Left ventricle myocardium inferior (tissue), 1 donor: ENCODE results near the gene CBFB. TPM values are rescaled to one million over a fixed set of nuclear protein-coding genes. Genes with fewer than 3 reads are reported as not detected.
A peak's percentile ranks its signal among the peaks of the same experiment; 100 is the strongest.

Experiments
- DNase-seq: peaks from one replicate; pipeline ENCODE4 v3.0.0-alpha.2; 2020
- H3K27ac ChIP-seq: fragments of 200-600 bp; replicated peaks from 2 replicates; pipeline ENCODE4 v1.8.0; 2021
- H3K27me3 ChIP-seq: fragments of 200-600 bp; 2 replicates; pipeline ENCODE4 v1.8.0; 2021; ENCODE audit warnings: low read depth
- H3K36me3 ChIP-seq: fragments of 200-600 bp; 2 replicates; pipeline ENCODE4 v1.8.0; 2021
- H3K4me1 ChIP-seq: fragments of 200-600 bp; 2 replicates; pipeline ENCODE4 v1.8.0; 2021
- H3K4me3 ChIP-seq: fragments of 200-600 bp; 2 replicates; pipeline ENCODE4 v1.8.0; 2021; ENCODE audit warnings: mild to moderate bottlenecking, moderate library complexity
- H3K9me3 ChIP-seq: fragments of 200-600 bp; replicated peaks from 2 replicates; pipeline ENCODE4 v1.8.0; 2021
- CTCF ChIP-seq: fragments of 200-600 bp; IDR thresholded peaks from 2 replicates; pipeline ENCODE4 v1.8.0; 2021; ENCODE audit warnings: antibody characterized with exemption, mild to moderate bottlenecking, borderline replicate concordance
- intact Hi-C: fragments of 100-400 bp; cut with micrococcal nuclease; formaldehyde crosslinking; loops from one replicate; pipeline ENCODE4 v1.11.0; 2022
- total RNA-seq: library from RNA; stranded (reverse); fragmentation: NEBNext Ultra II Directional; extraction: Animal tissue kit (Norgen Biotek cat#: 25700); gene quantifications from one replicate; pipeline ENCODE4 v1.2.1, GENCODE V29; 2021
- donor health status: DM: no; HTN: yes; CAD: no; lungs with severe emphysema.

Gene CBFB
- total RNA-seq, 1 donor from 2014 or later = 25.2 TPM

DNA sequence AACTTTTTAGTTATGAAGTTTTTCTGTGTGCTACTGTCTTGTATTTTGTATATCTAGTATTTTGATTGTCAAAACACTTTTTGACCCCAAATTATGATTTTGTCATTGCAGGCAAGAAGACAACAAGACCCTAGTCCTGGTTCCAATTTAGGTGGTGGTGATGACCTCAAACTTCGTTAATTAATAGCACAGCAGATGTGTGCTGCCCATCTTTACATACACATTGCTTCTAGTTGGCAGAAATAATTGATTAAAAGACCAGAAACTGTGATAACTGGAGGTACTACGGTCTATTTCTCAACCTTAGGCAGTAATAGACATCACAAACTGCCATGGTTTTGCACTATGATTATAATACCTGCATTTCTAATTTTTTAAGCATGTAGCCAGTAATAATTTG lies 69.7 kb downstream of the CBFB start:
- no peaks in the 10 kb centered on the region for H3K9me3 ChIP-seq
- intact Hi-C loops = no loop called here
- H3K4me3 ChIP-seq = no peak overlapping the region
- H3K36me3 ChIP-seq = peaks cover 5% of the 10 kb centered on the region
- no peak overlapping the region for H3K27ac ChIP-seq
- no peaks in the 10 kb centered on the region for H3K27me3 ChIP-seq
- no peak for TF ChIP-seq CTCF
- DNase-seq = no peak
- peaks cover 4% of the 10 kb centered on the region for H3K4me1 ChIP-seq

DNA sequence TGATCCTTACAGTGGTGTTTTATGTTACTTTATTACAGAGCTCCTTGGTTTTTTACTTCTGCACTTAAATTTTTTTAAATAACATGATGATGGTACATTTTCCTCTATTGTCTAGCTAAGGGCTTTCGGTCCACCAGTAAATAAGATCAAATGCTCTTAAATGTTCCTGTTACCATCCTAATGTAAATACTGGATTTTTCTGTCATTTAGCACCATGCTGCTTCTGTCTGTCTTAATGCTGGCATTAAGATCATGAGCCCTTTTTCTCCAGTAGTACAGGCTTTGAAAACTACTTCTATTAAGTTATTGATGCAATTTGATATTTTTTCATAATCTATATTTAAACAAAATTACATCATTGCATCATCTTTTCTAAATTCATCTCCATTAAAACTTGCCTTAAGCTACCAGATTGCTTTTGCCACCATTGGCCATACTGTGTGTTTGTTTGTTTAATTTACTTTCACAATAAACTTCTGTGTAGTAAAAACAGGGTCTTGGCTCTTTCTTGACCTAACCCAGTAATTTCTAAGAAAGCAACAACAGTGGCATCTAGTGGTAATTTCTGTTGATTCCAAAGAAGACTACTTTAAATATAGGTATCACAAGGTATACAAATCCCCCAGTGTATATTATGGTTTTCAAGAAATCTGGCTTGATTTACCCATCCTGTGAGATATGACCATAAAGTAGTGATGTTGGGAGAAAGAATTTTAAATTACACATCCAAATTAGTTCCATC lies 71.8 kb downstream of the CBFB start:
- no peaks in the 10 kb centered on the region for H3K27me3 ChIP-seq
- DNase-seq = no peak
- intact Hi-C loops = no loop called here
- no peaks in the 10 kb centered on the region for H3K9me3 ChIP-seq
- H3K4me1 ChIP-seq = peaks cover 13% of the 10 kb centered on the region
- H3K4me3 ChIP-seq = no peak overlapping the region
- peak; percentile 24 for TF ChIP-seq CTCF
- H3K27ac ChIP-seq = no peak overlapping the region
- H3K36me3 ChIP-seq = peaks cover 5% of the 10 kb centered on the region

DNA sequence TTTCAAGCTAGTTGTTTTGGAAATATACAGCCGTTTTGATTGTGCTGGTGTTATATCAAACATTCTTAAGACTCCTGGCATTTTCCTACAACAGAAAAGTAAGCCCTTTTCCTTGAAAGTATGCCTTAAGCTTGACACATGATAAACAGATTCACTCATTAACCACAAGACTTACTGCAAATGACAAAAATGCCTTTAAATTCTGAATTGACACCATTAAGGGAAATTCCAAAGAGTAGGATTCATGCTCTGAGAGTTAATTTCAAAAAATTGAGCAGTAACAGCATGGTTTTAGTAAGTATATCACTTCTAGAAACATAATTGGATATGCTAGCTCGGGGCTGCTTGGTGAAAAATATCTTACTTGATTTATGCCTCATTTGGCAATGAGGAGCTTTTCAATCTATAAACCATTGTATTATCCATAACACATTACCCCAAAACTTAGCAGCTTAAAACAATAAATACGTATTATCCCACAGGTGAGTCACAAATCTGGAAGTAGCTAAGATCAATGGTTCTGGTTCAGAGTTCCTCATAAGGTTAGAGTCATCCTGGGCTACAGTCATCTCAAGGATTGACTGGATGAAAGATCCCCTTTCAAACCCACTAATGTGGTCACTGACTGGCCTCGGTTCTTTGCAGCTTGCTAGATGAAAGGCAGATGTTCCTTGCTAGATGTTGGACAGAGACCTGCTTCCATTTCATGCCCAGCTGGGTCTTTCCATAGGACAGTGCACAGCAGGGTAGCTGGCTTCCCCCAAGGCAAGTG lies 72.5 kb downstream of the CBFB start:
- intact Hi-C loops = no loop called here
- TF ChIP-seq CTCF = no peak
- no peak overlapping the region for H3K4me3 ChIP-seq
- H3K27me3 ChIP-seq = no peaks in the 10 kb centered on the region
- no peak for DNase-seq
- peaks cover 19% of the 10 kb centered on the region for H3K4me1 ChIP-seq
- H3K27ac ChIP-seq = no peak overlapping the region
- no peaks in the 10 kb centered on the region for H3K9me3 ChIP-seq
- peaks cover 5% of the 10 kb centered on the region for H3K36me3 ChIP-seq

GRCh38 chr16:67104061-67104460 lies 75.1 kb downstream of the CBFB start:
- TF ChIP-seq CTCF = peak; percentile 48
- H3K9me3 ChIP-seq = no peaks in the 10 kb centered on the region
- no peaks in the 10 kb centered on the region for H3K27me3 ChIP-seq
- peaks cover 18% of the 10 kb centered on the region for H3K4me1 ChIP-seq
- intact Hi-C loops = no loop called here
- H3K4me3 ChIP-seq = no peak overlapping the region
- H3K27ac ChIP-seq = no peak overlapping the region
- no peak for DNase-seq
- H3K36me3 ChIP-seq = peaks cover 5% of the 10 kb centered on the region

- H3K36me3 ChIP-seq = peaks cover 5% of the 10 kb centered on the region
- H3K27ac ChIP-seq = peak overlapping the region; percentile 13
- intact Hi-C loops = no loop called here
- peaks cover 23% of the 10 kb centered on the region for H3K4me1 ChIP-seq
- no peak overlapping the region for H3K4me3 ChIP-seq
- H3K27me3 ChIP-seq = no peaks in the 10 kb centered on the region
- no peaks in the 10 kb centered on the region for H3K9me3 ChIP-seq
- TF ChIP-seq CTCF = no peak
- no peak for DNase-seq
These were observed 75.9 kb downstream of the CBFB start for GRCh38 chr16:67104845-67105244.
